Thyroid gland (tissue), 4 donors: Measurements from ENCODE around the gene WNT3A. TPM values are rescaled to one million over a fixed set of nuclear protein-coding genes. Genes with fewer than 3 reads are reported as not detected.

Experiments
- DNase-seq, 2 donors: peaks; one replicate each; pipeline ENCODE4 v3.0.0-alpha.2; 2019
- H3K27ac ChIP-seq, 3 donors: fragments of 200-600 bp; sonication (generic); 1 replicate in 2 of 3; 2 replicates in 1 of 3; pipeline ENCODE4 v1.5.1; 2016 to 2019; ENCODE audit warnings: mild to moderate bottlenecking in 1 of 3, moderate library complexity in 1 of 3
- H3K27me3 ChIP-seq: fragments of 200-600 bp; sonication (generic); one replicate; pipeline ENCODE4 v1.5.1; 2019
- H3K36me3 ChIP-seq, 2 donors: fragments of 200-600 bp; sonication (generic); one replicate each; pipeline ENCODE4 v1.5.1; 2016 to 2019
- H3K4me1 ChIP-seq, 2 donors: fragments of 200-600 bp; sonication (generic); one replicate each; pipeline ENCODE4 v1.5.1; 2017 to 2019
- H3K4me3 ChIP-seq, 3 donors: fragments of 200-600 bp; sonication (generic); replicated peaks in 1 of 3; 1 replicate in 2 of 3; 2 replicates in 1 of 3; pipeline ENCODE4 v1.5.1; 2016; ENCODE audit warnings: mild to moderate bottlenecking in 1 of 3
- H3K9me3 ChIP-seq: fragments of 200-600 bp; sonication (generic); one replicate; pipeline ENCODE4 v1.5.1; 2017
- CTCF ChIP-seq, 6 experiments: fragments of 200-600 bp in 3 of 6; fragments of 450-650 bp in 3 of 6; sonication (generic) in 3 of 6; IDR thresholded peaks; one replicate each; pipeline ENCODE4 v1.5.1; 2016 to 2019; ENCODE audit warnings: antibody characterized with exemption in 6 of 6, mild to moderate bottlenecking in 2 of 6, inconsistent platforms in 1 of 6, moderate library complexity in 1 of 6
- POLR2A ChIP-seq, 2 donors: fragments of 450-650 bp; IDR thresholded peaks; one replicate each; pipeline ENCODE4 v1.6.1; 2017; ENCODE audit warnings: antibody characterized with exemption in 2 of 2, mild to moderate bottlenecking in 2 of 2, moderate library complexity in 1 of 2
- WGBS, 2 donors: methylation state at CpG; one replicate each; pipeline ENCODE4 v1.1.5; 2017; 5-methylcytosine and 5-hydroxymethylcytosine counted together
- intact Hi-C: fragments of 100-400 bp; cut with DNase I; formaldehyde crosslinking; loops from one replicate; pipeline ENCODE4 v1.15.1; 2023
- total RNA-seq, 4 donors: library from RNA; depleted of rRNA; stranded (reverse); fragments of >200 nt; gene quantifications; one replicate each; pipeline ENCODE4 v1.2.3, GENCODE V29; 2016

WNT3A gene
- total RNA-seq, 4 donors from 2014 or later: not detected

- DNase-seq: no peak
- no peak overlapping the region for H3K27ac ChIP-seq
- WGBS, 2 donors: 87 to 89% methylated on average over 12 of the region's 12 CpGs
These were observed 94.2 kb downstream of the WNT3A start for GRCh38 chr1:228100822-228101613.

GRCh38 chr1:228101614-228101993, 94.8 kb downstream of the WNT3A start:
- peaks cover 15 to 16% of the 10 kb centered on the region in 2 donors for H3K4me1 ChIP-seq
- peaks cover 31 to 37% of the 10 kb centered on the region in 2 donors for H3K36me3 ChIP-seq
- peak overlapping the region in 1 of 3 donors; percentile 93 for H3K4me3 ChIP-seq
- H3K27ac ChIP-seq: no peak overlapping the region
- DNase-seq: no peak
- no peaks in the 10 kb centered on the region for H3K9me3 ChIP-seq
- intact Hi-C loops: loop anchor here (10.0 kb wide), 1 partner anchor 367 kb away; the partner anchor contains the start of genes JMJD4 and SNAP47
- no peaks in the 10 kb centered on the region for H3K27me3 ChIP-seq
- TF ChIP-seq CTCF (IDR thresholded peaks at IDR 0.05) (no peak), POLR2A (IDR thresholded peaks at IDR 0.05) (no peak)
- WGBS, 2 donors: 64 to 73% methylated on average over 11 to 15 of the region's 15 CpGs

More at GRCh38 chr1:228100822-228101613, 94.2 kb downstream of the WNT3A start:
- no peaks in the 10 kb centered on the region for H3K9me3 ChIP-seq
- H3K27me3 ChIP-seq: no peaks in the 10 kb centered on the region
- H3K36me3 ChIP-seq: peaks cover 31 to 37% of the 10 kb centered on the region in 2 donors
- peaks cover 15 to 20% of the 10 kb centered on the region in 2 donors for H3K4me1 ChIP-seq
- no peak overlapping the region for H3K4me3 ChIP-seq
- intact Hi-C loops: loop anchor here (10.0 kb wide), 1 partner anchor 366 kb away; the partner anchor contains the start of genes JMJD4 and SNAP47
- no peak for TF ChIP-seq POLR2A (IDR thresholded peaks at IDR 0.05)
- TF ChIP-seq CTCF (IDR thresholded peaks at IDR 0.05): no peak

GRCh38 chr1:228101994-228102790, 95.4 kb downstream of the WNT3A start:
- intact Hi-C loops: loop anchor here (2.0 to 10.0 kb wide), 2 partner anchors 19 to 367 kb away; partner anchors contain the start of genes ARF1, JMJD4 and SNAP47
- TF ChIP-seq CTCF (IDR thresholded peaks at IDR 0.05) (no peak), POLR2A (IDR thresholded peaks at IDR 0.05) (no peak)
- H3K4me1 ChIP-seq: peaks cover 15 to 16% of the 10 kb centered on the region in 2 donors
- 16% methylated on average over 15 of the region's 73 CpGs; no CpG with 5 or more reads in 1 of the 2 donors for WGBS, 2 donors
- H3K27me3 ChIP-seq: no peaks in the 10 kb centered on the region
- peak; percentile 36 to 53 for DNase-seq
- no peaks in the 10 kb centered on the region for H3K9me3 ChIP-seq
- H3K27ac ChIP-seq: peak overlapping the region in 2 of 3 donors; percentile 87 to 91
- peaks cover 31 to 36% of the 10 kb centered on the region in 2 donors for H3K36me3 ChIP-seq
- peak overlapping the region; percentile 19 to 93 (median 75) for H3K4me3 ChIP-seq

- peaks cover 23 to 33% of the 10 kb centered on the region in 2 donors for H3K36me3 ChIP-seq
- peak within 1 kb of the TSS; percentile 75 to 93 (median 87) for H3K4me3 ChIP-seq
- peak within 1 kb of the TSS; percentile 81 to 91 (median 87) for H3K27ac ChIP-seq
- 0 to 1% methylated on average over 10 to 21 of the region's 104 CpGs for WGBS, 2 donors
- DNase-seq: peak; percentile 91 to 95
- TF ChIP-seq POLR2A (IDR thresholded peaks at IDR 0.05) (peak; percentile 56 to 83), CTCF (IDR thresholded peaks at IDR 0.05) (no peak)
- no peaks in the 10 kb centered on the region for H3K27me3 ChIP-seq
- intact Hi-C loops: loop anchor here (2.0 to 10.0 kb wide), 2 partner anchors 20 to 368 kb away; partner anchors contain the start of genes ARF1, JMJD4 and SNAP47
- H3K4me1 ChIP-seq: peaks cover 17 to 19% of the 10 kb centered on the region in 2 donors
- no peaks in the 10 kb centered on the region for H3K9me3 ChIP-seq
These were observed 96.2 kb downstream of the WNT3A start, which contains the start of gene C1orf35 for GRCh38 chr1:228102791-228103620. Gene C1orf35, minus strand, starts transcription at chr1:228103325. Its CDS starts 98 bp downstream, at chr1:228103227.
